Esophagus squamous epithelium (tissue), 5 donors: ENCODE measurements around the gene ALDH1L1. TPM values are rescaled to one million over a fixed set of nuclear protein-coding genes. Genes with fewer than 3 reads are reported as not detected.
"Not testable (repeated sequence)": the region's sequence is repeated elsewhere in the genome, so short reads cannot be mapped to it uniquely, and the experiment has no call there.

ENCODE experiments used
- DNase-seq: peaks from one replicate; lab custom pipeline; 2025; lab: John Stamatoyannopoulos, UW
- H3K27ac ChIP-seq, 4 donors: fragments of 200-600 bp; sonication (generic); one replicate each; pipeline ENCODE4 v1.5.1; 2016 to 2019; ENCODE audit warnings: mild to moderate bottlenecking in 1 of 4
- H3K27me3 ChIP-seq, 4 donors: fragments of 200-600 bp; sonication (generic); 1 replicate in 3 of 4; 2 replicates in 1 of 4; pipeline versions ENCODE4 v1.5.1 to v1.6.0; 2017 to 2021; ENCODE audit warnings: antibody characterized with exemption in 1 of 4
- H3K36me3 ChIP-seq, 3 donors: fragments of 200-600 bp; sonication (generic); one replicate each; pipeline ENCODE4 v1.5.1; 2016 to 2019
- H3K4me1 ChIP-seq, 3 donors: fragments of 200-600 bp; sonication (generic); one replicate each; pipeline ENCODE4 v1.5.1; 2017 to 2019
- H3K4me3 ChIP-seq, 4 donors: fragments of 200-600 bp; sonication (generic); 1 replicate in 3 of 4; 2 replicates in 1 of 4; pipeline ENCODE4 v1.5.1; 2016 to 2019; ENCODE audit warnings: mild to moderate bottlenecking in 2 of 4, moderate library complexity in 1 of 4
- H3K9me3 ChIP-seq, 3 donors: fragments of 200-600 bp; sonication (generic); one replicate each; pipeline ENCODE4 v1.5.1; 2016 to 2019
- CTCF ChIP-seq, 6 experiments: fragments of 450-650 bp in 4 of 6; fragments of 200-600 bp in 2 of 6; sonication (generic) in 2 of 6; IDR thresholded peaks; one replicate each; pipeline ENCODE4 v1.5.1; 2016 to 2019; ENCODE audit warnings: antibody characterized with exemption in 6 of 6, mild to moderate bottlenecking in 4 of 6, moderate library complexity in 4 of 6
- POLR2A ChIP-seq, 4 donors: fragments of 450-650 bp; IDR thresholded peaks; one replicate each; pipeline ENCODE4 v1.6.1; 2017; ENCODE audit warnings: antibody characterized with exemption in 4 of 4, mild to moderate bottlenecking in 4 of 4, moderate library complexity in 3 of 4
- WGBS, 2 donors: methylation state at CpG; one replicate each; pipeline ENCODE4 v1.1.5; 2018; 5-methylcytosine and 5-hydroxymethylcytosine counted together
- intact Hi-C: fragments of 100-400 bp; cut with DNase I; formaldehyde crosslinking; loops from one replicate; pipeline ENCODE4 v1.15.0; 2022
- total RNA-seq, 4 donors: library from RNA; depleted of rRNA; stranded (reverse); fragments of >200 nt; gene quantifications; one replicate each; pipeline ENCODE4 v1.1.0, GENCODE V29; 2016
- donor health status: DM: yes; HTN: yes; CAD: no.

ALDH1L1 gene
- total RNA-seq, 4 donors from 2014 or later: 1.6 to 19.3 (median 4.4) TPM

- peaks cover 1 to 15% (median 10%) of the 10 kb centered on the region in 3 donors for H3K4me1 ChIP-seq
- no peak overlapping the region for H3K4me3 ChIP-seq
- no peak overlapping the region for H3K27ac ChIP-seq
- no peaks in the 10 kb centered on the region for H3K27me3 ChIP-seq
- intact Hi-C loops: no loop called here
- 96% methylated on average over 11 of the region's 11 CpGs; no CpG with 5 or more reads in 1 of the 2 donors for WGBS, 2 donors
- no peaks in the 10 kb centered on the region for H3K9me3 ChIP-seq
- no peak for DNase-seq
- H3K36me3 ChIP-seq: peaks cover 0 to 4% (median 0%) of the 10 kb centered on the region in 3 donors
- TF ChIP-seq POLR2A (IDR thresholded peaks at IDR 0.05) (no peak), CTCF (IDR thresholded peaks at IDR 0.05) (no peak)
Measured at GRCh38 chr3:126077754-126078153, 102.6 kb downstream of the ALDH1L1 start.

- Histone ChIP-seq H3K4me1 (no peaks in the 10 kb centered on the region), H3K27me3 (no peaks in the 10 kb centered on the region), H3K9me3 (no peaks in the 10 kb centered on the region), H3K36me3 (peaks cover 0 to 4% (median 0%) of the 10 kb centered on the region in 3 donors), H3K4me3 (no peak overlapping the region), H3K27ac (no peak overlapping the region)
- intact Hi-C loops: no loop called here
- DNase-seq: no peak
- TF ChIP-seq CTCF (IDR thresholded peaks at IDR 0.05): no peak
- TF ChIP-seq POLR2A (IDR thresholded peaks at IDR 0.05): no peak
Measured at GRCh38 chr3:126076140-126076539, 104.2 kb downstream of the ALDH1L1 start.

GRCh38 chr3:126070146-126070545, 110.2 kb downstream of the ALDH1L1 start:
- Histone ChIP-seq H3K9me3 (no peaks in the 10 kb centered on the region), H3K4me3 (no peak overlapping the region), H3K27ac (no peak overlapping the region), H3K4me1 (peaks cover 0 to 3% (median 0%) of the 10 kb centered on the region in 3 donors), H3K27me3 (no peaks in the 10 kb centered on the region), H3K36me3 (peaks cover 0 to 26% (median 0%) of the 10 kb centered on the region in 3 donors)
- no peak for DNase-seq
- 86 to 90% methylated on average over 10 of the region's 10 CpGs for WGBS, 2 donors
- TF ChIP-seq POLR2A (IDR thresholded peaks at IDR 0.05) (no peak), CTCF (IDR thresholded peaks at IDR 0.05) (no peak)
- intact Hi-C loops: no loop called here

- peaks cover 0 to 7% (median 0%) of the 10 kb centered on the region in 3 donors for H3K4me1 ChIP-seq
- H3K27ac ChIP-seq: no peak overlapping the region
- H3K36me3 ChIP-seq: peaks cover 0 to 26% (median 0%) of the 10 kb centered on the region in 3 donors
- intact Hi-C loops: no loop called here
- no peaks in the 10 kb centered on the region for H3K9me3 ChIP-seq
- WGBS, 2 donors: 100% methylated on average over 2 of the region's 8 CpGs; no CpG with 5 or more reads in 1 of the 2 donors
- no peak overlapping the region for H3K4me3 ChIP-seq
- no peak for DNase-seq
- TF ChIP-seq POLR2A (IDR thresholded peaks at IDR 0.05): no peak
- TF ChIP-seq CTCF (IDR thresholded peaks at IDR 0.05): no peak
- H3K27me3 ChIP-seq: no peaks in the 10 kb centered on the region
Measured at GRCh38 chr3:126067959-126068358, 112.4 kb downstream of the ALDH1L1 start.

- H3K4me1 ChIP-seq, H3K9me3 ChIP-seq, H3K27me3 ChIP-seq, DNase-seq, H3K27ac ChIP-seq, intact Hi-C loops, H3K4me3 ChIP-seq: not testable (repeated sequence)
- peaks cover 0 to 26% (median 0%) of the 10 kb centered on the region in 3 donors for H3K36me3 ChIP-seq
- 91 to 93% methylated on average over 6 of the region's 6 CpGs for WGBS, 2 donors
Measured at GRCh38 chr3:126066676-126067075, 113.7 kb downstream of the ALDH1L1 start.

GRCh38 chr3:126065876-126066275, 114.5 kb downstream of the ALDH1L1 start:
- no peak for DNase-seq
- H3K4me1 ChIP-seq: peaks cover 0 to 7% (median 0%) of the 10 kb centered on the region in 3 donors
- no peaks in the 10 kb centered on the region for H3K9me3 ChIP-seq
- no peak overlapping the region for H3K4me3 ChIP-seq
- 84 to 91% methylated on average over 3 of the region's 3 CpGs for WGBS, 2 donors
- H3K36me3 ChIP-seq: peaks cover 0 to 26% (median 0%) of the 10 kb centered on the region in 3 donors
- intact Hi-C loops: no loop called here
- H3K27ac ChIP-seq: no peak overlapping the region
- TF ChIP-seq POLR2A (IDR thresholded peaks at IDR 0.05) (no peak), CTCF (IDR thresholded peaks at IDR 0.05) (no peak)
- H3K27me3 ChIP-seq: no peaks in the 10 kb centered on the region
